ENCODE measurements around the gene PDP2.
"Not testable (repeated sequence)": the region's sequence is repeated elsewhere in the genome, so short reads cannot be mapped to it uniquely, and the experiment has no call there.

Gene PDP2

GRCh38 chr16:66886321-66886720, 6.0 kb downstream of the PDP2 start:
- DNase-seq (ENCODE audit: low read depth), result no peak

- DNase-seq (ENCODE audit: low read depth), result no peak
These were observed 6.6 kb downstream of the PDP2 start for GRCh38 chr16:66886914-66887313.

- DNase-seq (ENCODE audit: low read depth), result no peak
These were observed 8.6 kb downstream of the PDP2 start for GRCh38 chr16:66888647-66889615.

GRCh38 chr16:66889622-66890021, 9.3 kb downstream of the PDP2 start:
- no peak for DNase-seq (ENCODE audit: low read depth)

GRCh38 chr16:66890799-66891198, 10.5 kb downstream of the PDP2 start:
- no peak for DNase-seq (ENCODE audit: low read depth)

GRCh38 chr16:66891360-66891759, 11.0 kb downstream of the PDP2 start:
- DNase-seq (ENCODE audit: low read depth), result no peak

GRCh38 chr16:66891797-66892196, 11.5 kb downstream of the PDP2 start:
- no peak for DNase-seq (ENCODE audit: low read depth)

- no peak for DNase-seq (ENCODE audit: low read depth)
These were observed 13.7 kb downstream of the PDP2 start for GRCh38 chr16:66894055-66894454.

- peak; percentile 30 for DNase-seq (ENCODE audit: low read depth)
These were observed 14.8 kb downstream of the PDP2 start for GRCh38 chr16:66894948-66895688.

- no peak for DNase-seq (ENCODE audit: low read depth)
These were observed 15.3 kb downstream of the PDP2 start for GRCh38 chr16:66895689-66895979.

- DNase-seq (ENCODE audit: low read depth), result no peak
These were observed 15.7 kb downstream of the PDP2 start for GRCh38 chr16:66895999-66896398.

GRCh38 chr16:66896682-66897081, 16.4 kb downstream of the PDP2 start:
- DNase-seq (ENCODE audit: low read depth), result not testable (repeated sequence)

GRCh38 chr16:66898207-66898606, 17.9 kb downstream of the PDP2 start:
- no peak for DNase-seq (ENCODE audit: low read depth)

GRCh38 chr16:66898933-66899309, 18.6 kb downstream of the PDP2 start:
- no peak for DNase-seq (ENCODE audit: low read depth)

- DNase-seq (ENCODE audit: low read depth), result no peak
These were observed 19.1 kb downstream of the PDP2 start for GRCh38 chr16:66899310-66899944.

- DNase-seq (ENCODE audit: low read depth), result no peak
These were observed 19.8 kb downstream of the PDP2 start for GRCh38 chr16:66899945-66900710.

- no peak for DNase-seq (ENCODE audit: low read depth)
These were observed 20.6 kb downstream of the PDP2 start for GRCh38 chr16:66900721-66901441.

- DNase-seq (ENCODE audit: low read depth), result no peak
These were observed 21.3 kb downstream of the PDP2 start for GRCh38 chr16:66901626-66902025.

- DNase-seq (ENCODE audit: low read depth), result no peak
These were observed 22.6 kb downstream of the PDP2 start for GRCh38 chr16:66902648-66903543.
